Stomach (tissue), 9 donors: ENCODE data around the gene MYO9B. TPM values are rescaled to one million over a fixed set of nuclear protein-coding genes. Genes with fewer than 3 reads are reported as not detected.
A peak's percentile ranks its signal among the peaks of the same experiment; 100 is the strongest.
"Not testable (repeated sequence)": the region's sequence is repeated elsewhere in the genome, so short reads cannot be mapped to it uniquely, and the experiment has no call there.

ENCODE experiments used
- DNase-seq, 2 donors: peaks; one replicate each; pipeline versions ENCODE4 v3.0.0 to v3.0.0-alpha.2; 2013 to 2019
- H3K27ac ChIP-seq, 5 donors: fragments of 200-600 bp in 4 of 5; sonication (generic) in 4 of 5; one replicate each; pipeline ENCODE4 v1.5.1; 2013 to 2019; ENCODE audit warnings: mild to moderate bottlenecking in 1 of 5, moderate library complexity in 1 of 5
- H3K27me3 ChIP-seq, 3 donors: fragments of 200-600 bp; sonication (generic); one replicate each; pipeline ENCODE4 v1.5.1; 2017 to 2019; ENCODE audit warnings: mixed run types in 1 of 3
- H3K36me3 ChIP-seq, 4 donors: fragments of 200-600 bp; sonication (generic); 1 replicate in 3 of 4; 2 replicates in 1 of 4; pipeline ENCODE4 v1.5.1; 2016 to 2019
- H3K4me1 ChIP-seq, 4 donors: fragments of 200-600 bp; sonication (generic); one replicate each; pipeline ENCODE4 v1.5.1; 2016 to 2019
- H3K4me3 ChIP-seq, 4 donors: fragments of 200-600 bp; sonication (generic) in 3 of 4; one replicate each; pipeline ENCODE4 v1.5.1; 2016 to 2019; ENCODE audit warnings: mild to moderate bottlenecking in 1 of 4
- H3K9me3 ChIP-seq, 4 donors: fragments of 200-600 bp; sonication (generic); one replicate each; pipeline ENCODE4 v1.5.1; 2016 to 2019
- EP300 ChIP-seq: sonication (generic); formaldehyde crosslinking; IDR thresholded peaks from one replicate; pipeline ENCODE4 v1.6.1; 2017; ENCODE audit warnings: antibody characterized with exemption
- POLR2A ChIP-seq, 4 donors: fragments of 450-650 bp; IDR thresholded peaks; one replicate each; pipeline ENCODE4 v1.6.1; 2016; ENCODE audit warnings: antibody characterized with exemption in 4 of 4, control low read depth in 2 of 4, mild to moderate bottlenecking in 1 of 4, moderate library complexity in 1 of 4
- POLR2AphosphoS5 ChIP-seq, 3 donors: sonication (generic); formaldehyde crosslinking; IDR thresholded peaks; one replicate each; pipeline ENCODE4 v1.6.1; 2016; ENCODE audit warnings: antibody characterized with exemption in 3 of 3
- WGBS, 5 donors: extraction: QIAGEN DNeasy Blood & Tissue Kit in 3 of 5; methylation state at CpG; one replicate each; pipeline versions ENCODE4 v1.1.5 to v1.1.7; 2013 to 2018; 5-methylcytosine and 5-hydroxymethylcytosine counted together
- intact Hi-C: fragments of 100-400 bp; cut with DNase I; formaldehyde crosslinking; loops from one replicate; pipeline ENCODE4 v1.15.1; 2023; ENCODE audit warnings: low total_unique reads
- polyA plus RNA-seq, 3 donors: library from polyadenylated mRNA; stranded (reverse); fragments of 200-250 nt; gene quantifications; one replicate each; pipeline ENCODE4 v1.2.3, GENCODE V29; 2013
- total RNA-seq, 5 donors: library from RNA; depleted of rRNA; stranded (reverse); fragments of >200 nt; gene quantifications; one replicate each; pipeline versions ENCODE4 v1.1.0 to v1.2.3, GENCODE V29; 2014 to 2016
- TF ChIP-seq, protein P1 (sequence below), 7 experiments: fragments of 450-650 bp in 4 of 7; fragments of 200-600 bp in 3 of 7; sonication (generic) in 3 of 7; IDR thresholded peaks; one replicate each; pipeline ENCODE4 v1.5.1; 2016 to 2019; ENCODE audit warnings: antibody characterized with exemption in 7 of 7, control low read depth in 2 of 7, mild to moderate bottlenecking in 1 of 7
- donor health status: healthy with polysubstance abuse.
- donor health status: Bipolar disorder and iron deficiency.
- donor health status: healthy.

Gene MYO9B
- total and polyA plus RNA-seq, 8 donors: 30.2 to 265 (median 62.5) TPM

DNA sequence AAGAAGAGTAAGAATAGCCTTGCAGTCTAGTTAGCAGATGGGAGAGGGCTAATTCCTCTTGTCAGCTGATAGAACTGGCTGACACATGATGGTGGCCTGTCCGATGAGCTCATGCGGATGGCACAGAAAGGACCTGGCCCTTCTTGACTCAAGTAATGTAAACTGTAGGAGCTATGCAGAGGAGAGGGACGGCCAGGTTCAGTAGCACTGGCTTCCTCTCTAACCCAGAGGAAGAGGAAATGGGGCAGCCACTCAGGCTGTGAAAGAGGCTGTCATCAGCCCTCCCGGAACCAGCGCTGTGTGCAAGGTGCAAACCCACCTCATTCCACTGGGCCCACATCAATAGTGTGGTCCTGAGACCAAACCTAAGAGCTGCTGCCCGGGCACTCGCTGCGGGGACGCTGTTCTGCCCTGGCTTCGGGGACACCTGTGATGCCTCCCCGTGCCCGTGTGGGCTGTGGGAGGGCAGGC is 108.8 kb downstream of the MYO9B start:
- DNase-seq: peak in 1 of 2 donors; percentile 36
- WGBS, 5 donors: 62 to 91% (median 80%) methylated on average over 5 to 12 of the region's 12 CpGs
- Histone ChIP-seq H3K36me3 (peaks cover 37 to 97% (median 92%) of the 10 kb centered on the region in 4 donors), H3K27me3 (no peaks in the 10 kb centered on the region), H3K27ac (peak overlapping the region in 2 of 5 donors; percentile 38 to 49), H3K9me3 (no peaks in the 10 kb centered on the region), H3K4me3 (no peak overlapping the region), H3K4me1 (peaks cover 0 to 6% (median 0%) of the 10 kb centered on the region in 4 donors)
- intact Hi-C loops: no loop called here
- TF ChIP-seq, protein P1, sequence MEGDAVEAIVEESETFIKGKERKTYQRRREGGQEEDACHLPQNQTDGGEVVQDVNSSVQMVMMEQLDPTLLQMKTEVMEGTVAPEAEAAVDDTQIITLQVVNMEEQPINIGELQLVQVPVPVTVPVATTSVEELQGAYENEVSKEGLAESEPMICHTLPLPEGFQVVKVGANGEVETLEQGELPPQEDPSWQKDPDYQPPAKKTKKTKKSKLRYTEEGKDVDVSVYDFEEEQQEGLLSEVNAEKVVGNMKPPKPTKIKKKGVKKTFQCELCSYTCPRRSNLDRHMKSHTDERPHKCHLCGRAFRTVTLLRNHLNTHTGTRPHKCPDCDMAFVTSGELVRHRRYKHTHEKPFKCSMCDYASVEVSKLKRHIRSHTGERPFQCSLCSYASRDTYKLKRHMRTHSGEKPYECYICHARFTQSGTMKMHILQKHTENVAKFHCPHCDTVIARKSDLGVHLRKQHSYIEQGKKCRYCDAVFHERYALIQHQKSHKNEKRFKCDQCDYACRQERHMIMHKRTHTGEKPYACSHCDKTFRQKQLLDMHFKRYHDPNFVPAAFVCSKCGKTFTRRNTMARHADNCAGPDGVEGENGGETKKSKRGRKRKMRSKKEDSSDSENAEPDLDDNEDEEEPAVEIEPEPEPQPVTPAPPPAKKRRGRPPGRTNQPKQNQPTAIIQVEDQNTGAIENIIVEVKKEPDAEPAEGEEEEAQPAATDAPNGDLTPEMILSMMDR (IDR thresholded peaks at IDR 0.05): no peak
- TF ChIP-seq POLR2A (IDR thresholded peaks at IDR 0.05) (no peak), POLR2AphosphoS5 (IDR thresholded peaks at IDR 0.05) (no peak), EP300 (no peak)

DNA sequence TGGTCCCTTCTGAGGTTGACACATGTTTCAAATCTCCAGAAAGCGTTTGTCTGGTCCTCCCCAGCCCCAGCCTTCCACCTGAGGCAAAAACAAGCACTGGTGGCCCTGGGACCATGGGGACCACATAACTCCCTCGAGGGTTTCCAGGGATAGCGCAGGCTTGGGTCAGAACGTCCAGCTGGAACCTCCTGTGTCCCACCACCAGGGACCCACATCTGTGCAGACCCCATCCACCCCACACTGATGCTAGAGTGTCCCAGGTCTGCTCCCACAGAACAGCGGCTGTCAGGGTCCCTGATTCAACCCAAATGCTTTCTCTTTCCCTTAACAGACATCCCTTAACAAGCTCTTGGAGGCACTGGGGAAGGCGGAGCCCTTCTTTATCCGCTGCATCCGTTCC is 110.0 kb downstream of the MYO9B start:
- intact Hi-C loops: no loop called here
- DNase-seq: no peak
- WGBS, 5 donors: 86 to 94% (median 93%) methylated on average over 8 of the region's 8 CpGs
- Histone ChIP-seq H3K4me1 (peaks cover 0 to 6% (median 0%) of the 10 kb centered on the region in 4 donors), H3K9me3 (no peaks in the 10 kb centered on the region), H3K27me3 (no peaks in the 10 kb centered on the region), H3K36me3 (peaks cover 47 to 100% (median 98%) of the 10 kb centered on the region in 4 donors), H3K27ac (no peak overlapping the region), H3K4me3 (no peak overlapping the region)
- TF ChIP-seq POLR2A (IDR thresholded peaks at IDR 0.05) (no peak), EP300 (no peak), POLR2AphosphoS5 (IDR thresholded peaks at IDR 0.05) (no peak)
- TF ChIP-seq, protein P1 (IDR thresholded peaks at IDR 0.05): no peak

DNA sequence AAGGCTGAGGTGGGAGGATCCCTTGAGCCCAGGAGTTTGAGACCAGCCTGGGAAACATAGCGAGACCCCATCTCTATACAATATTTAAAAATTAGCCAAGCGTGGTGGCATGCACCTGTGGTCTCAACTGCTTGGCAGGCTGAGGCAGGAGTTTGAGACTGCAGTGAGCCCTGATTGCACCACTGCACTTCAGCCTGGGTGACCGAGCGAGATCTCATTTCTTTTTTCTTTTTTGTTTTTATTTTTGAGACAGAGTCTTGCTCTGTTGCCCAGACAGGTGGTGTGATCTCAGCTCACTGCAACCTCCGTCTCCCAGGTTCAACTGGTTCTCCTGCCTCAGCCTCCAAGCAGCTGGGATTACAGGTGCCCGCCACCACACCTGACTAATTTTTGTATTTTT is 116.2 kb downstream of the MYO9B start:
- intact Hi-C loops, H3K27me3 ChIP-seq, H3K4me3 ChIP-seq, DNase-seq, H3K27ac ChIP-seq, H3K4me1 ChIP-seq, H3K9me3 ChIP-seq: not testable (repeated sequence)
- WGBS, 5 donors: 79 to 96% (median 89%) methylated on average over 6 of the region's 6 CpGs
- H3K36me3 ChIP-seq: peaks cover 78 to 100% (median 100%) of the 10 kb centered on the region in 4 donors

DNA sequence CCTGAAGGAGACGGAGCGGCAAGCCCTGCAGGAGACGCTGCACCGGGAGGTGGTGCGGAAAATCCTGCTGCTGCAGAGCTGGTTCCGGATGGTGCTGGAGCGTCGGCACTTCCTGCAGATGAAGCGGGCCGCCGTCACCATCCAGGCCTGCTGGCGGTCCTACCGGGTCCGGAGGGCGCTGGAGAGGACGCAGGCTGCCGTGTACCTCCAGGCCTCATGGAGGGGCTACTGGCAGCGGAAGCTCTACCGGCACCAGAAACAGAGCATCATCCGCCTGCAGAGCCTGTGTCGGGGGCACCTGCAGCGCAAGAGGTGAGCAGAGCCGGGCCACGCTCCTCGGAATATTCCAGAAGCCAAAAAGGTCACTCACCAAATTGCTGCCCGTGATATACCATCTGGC is 117.2 kb downstream of the MYO9B start:
- no peak overlapping the region for H3K4me3 ChIP-seq
- H3K4me1 ChIP-seq: no peaks in the 10 kb centered on the region
- WGBS, 5 donors: 96 to 98% (median 98%) methylated on average over 14 to 26 of the region's 26 CpGs
- H3K27ac ChIP-seq: no peak overlapping the region
- DNase-seq: no peak
- peaks cover 79 to 100% (median 100%) of the 10 kb centered on the region in 4 donors for H3K36me3 ChIP-seq
- TF ChIP-seq POLR2A (IDR thresholded peaks at IDR 0.05) (no peak), EP300 (no peak), POLR2AphosphoS5 (IDR thresholded peaks at IDR 0.05) (no peak)
- TF ChIP-seq, protein P1 (IDR thresholded peaks at IDR 0.05): no peak
- H3K27me3 ChIP-seq: no peaks in the 10 kb centered on the region
- intact Hi-C loops: no loop called here
- no peaks in the 10 kb centered on the region for H3K9me3 ChIP-seq

DNA sequence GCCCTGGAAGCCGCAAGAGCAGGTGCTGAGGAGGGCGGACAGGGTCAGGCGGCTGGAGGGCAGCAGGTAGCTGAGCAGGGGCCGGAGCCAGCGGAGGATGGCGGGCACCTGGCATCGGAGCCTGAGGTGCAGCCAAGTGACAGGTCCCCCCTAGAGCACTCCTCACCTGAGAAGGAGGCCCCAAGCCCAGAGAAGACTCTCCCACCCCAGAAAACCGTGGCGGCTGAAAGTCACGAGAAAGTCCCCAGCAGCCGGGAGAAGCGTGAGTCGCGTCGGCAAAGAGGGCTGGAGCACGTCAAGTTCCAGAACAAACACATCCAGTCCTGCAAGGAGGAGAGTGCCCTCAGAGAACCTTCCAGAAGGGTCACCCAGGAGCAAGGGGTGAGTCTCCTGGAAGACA is 119.0 kb downstream of the MYO9B start:
- TF ChIP-seq, protein P1 (IDR thresholded peaks at IDR 0.05): no peak
- no peak for TF ChIP-seq POLR2AphosphoS5 (IDR thresholded peaks at IDR 0.05)
- no peak for TF ChIP-seq EP300
- TF ChIP-seq POLR2A (IDR thresholded peaks at IDR 0.05): no peak
- no peak overlapping the region for H3K4me3 ChIP-seq
- H3K9me3 ChIP-seq: no peaks in the 10 kb centered on the region
- H3K36me3 ChIP-seq: peaks cover 67 to 100% (median 100%) of the 10 kb centered on the region in 4 donors
- DNase-seq: no peak
- intact Hi-C loops: no loop called here
- H3K4me1 ChIP-seq: no peaks in the 10 kb centered on the region
- H3K27ac ChIP-seq: no peak overlapping the region
- WGBS, 5 donors: 92 to 95% (median 94%) methylated on average over 16 of the region's 16 CpGs
- no peaks in the 10 kb centered on the region for H3K27me3 ChIP-seq
